ENCODE results near the gene IRS4. TPM values are rescaled to one million over a fixed set of nuclear protein-coding genes. Genes with fewer than 3 reads are reported as not detected.

IRS4 gene
- total RNA-seq, 1 donor from 2014 or later = not detected

DNA sequence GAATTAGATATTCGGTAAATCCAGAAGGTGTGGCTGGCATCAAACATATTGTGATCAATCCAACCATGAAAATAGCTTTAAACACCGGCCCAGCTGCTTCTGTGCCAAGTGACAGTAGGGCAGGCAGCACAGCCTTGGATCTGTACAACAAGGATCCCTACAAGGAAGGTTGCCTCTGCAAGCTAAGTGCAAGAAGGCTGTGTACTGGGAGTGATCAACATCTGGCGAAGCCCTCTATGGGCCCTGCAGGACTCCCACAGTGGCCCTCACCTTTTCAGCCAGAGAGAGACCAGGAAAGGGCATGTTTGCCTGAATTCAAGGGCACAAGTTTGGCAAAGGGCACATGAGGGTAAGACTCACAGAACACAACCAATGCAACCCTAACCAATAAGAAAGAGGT lies 9.6 kb downstream of the IRS4 start:
- peaks cover 6% of the 10 kb centered on the region for H3K27me3 ChIP-seq (ENCODE audit: control insufficient read depth, insufficient read depth, low read length)
- DNase-seq (ENCODE audit: low read depth) (no peak), FAIRE-seq (no peak)
- TF ChIP-seq, protein P1, sequence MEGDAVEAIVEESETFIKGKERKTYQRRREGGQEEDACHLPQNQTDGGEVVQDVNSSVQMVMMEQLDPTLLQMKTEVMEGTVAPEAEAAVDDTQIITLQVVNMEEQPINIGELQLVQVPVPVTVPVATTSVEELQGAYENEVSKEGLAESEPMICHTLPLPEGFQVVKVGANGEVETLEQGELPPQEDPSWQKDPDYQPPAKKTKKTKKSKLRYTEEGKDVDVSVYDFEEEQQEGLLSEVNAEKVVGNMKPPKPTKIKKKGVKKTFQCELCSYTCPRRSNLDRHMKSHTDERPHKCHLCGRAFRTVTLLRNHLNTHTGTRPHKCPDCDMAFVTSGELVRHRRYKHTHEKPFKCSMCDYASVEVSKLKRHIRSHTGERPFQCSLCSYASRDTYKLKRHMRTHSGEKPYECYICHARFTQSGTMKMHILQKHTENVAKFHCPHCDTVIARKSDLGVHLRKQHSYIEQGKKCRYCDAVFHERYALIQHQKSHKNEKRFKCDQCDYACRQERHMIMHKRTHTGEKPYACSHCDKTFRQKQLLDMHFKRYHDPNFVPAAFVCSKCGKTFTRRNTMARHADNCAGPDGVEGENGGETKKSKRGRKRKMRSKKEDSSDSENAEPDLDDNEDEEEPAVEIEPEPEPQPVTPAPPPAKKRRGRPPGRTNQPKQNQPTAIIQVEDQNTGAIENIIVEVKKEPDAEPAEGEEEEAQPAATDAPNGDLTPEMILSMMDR (IDR thresholded peaks at IDR 0.05; ENCODE audit: insufficient read depth, low read length, severe bottlenecking) = no peak
- no peaks in the 10 kb centered on the region for H3K36me3 ChIP-seq (ENCODE audit: control insufficient read depth, insufficient read depth, low read length)
- no peak overlapping the region for H3K4me3 ChIP-seq (ENCODE audit: low read depth, low read length)

- FAIRE-seq = no peak
- Histone ChIP-seq H3K4me3 (ENCODE audit: low read depth, low read length) (no peak overlapping the region), H3K36me3 (ENCODE audit: control insufficient read depth, insufficient read depth, low read length) (no peaks in the 10 kb centered on the region), H3K27me3 (ENCODE audit: control insufficient read depth, insufficient read depth, low read length) (no peaks in the 10 kb centered on the region)
- no peak for DNase-seq (ENCODE audit: low read depth)
- TF ChIP-seq, protein P1 (IDR thresholded peaks at IDR 0.05; ENCODE audit: insufficient read depth, low read length, severe bottlenecking) = no peak
Measured at GRCh38 chrX:108722561-108722960, 13.8 kb downstream of the IRS4 start.

GRCh38 chrX:108712886-108713285 lies 23.5 kb downstream of the IRS4 start:
- FAIRE-seq = no peak
- no peak for DNase-seq (ENCODE audit: low read depth)
- Histone ChIP-seq H3K36me3 (ENCODE audit: control insufficient read depth, insufficient read depth, low read length) (no peaks in the 10 kb centered on the region), H3K27me3 (ENCODE audit: control insufficient read depth, insufficient read depth, low read length) (no peaks in the 10 kb centered on the region), H3K4me3 (ENCODE audit: low read depth, low read length) (no peak overlapping the region)
- TF ChIP-seq, protein P1 (IDR thresholded peaks at IDR 0.05; ENCODE audit: insufficient read depth, low read length, severe bottlenecking) = no peak

- Histone ChIP-seq H3K27me3 (ENCODE audit: control insufficient read depth, insufficient read depth, low read length) (no peaks in the 10 kb centered on the region), H3K36me3 (ENCODE audit: control insufficient read depth, insufficient read depth, low read length) (no peaks in the 10 kb centered on the region), H3K4me3 (ENCODE audit: low read depth, low read length) (no peak overlapping the region)
- FAIRE-seq (no peak), DNase-seq (ENCODE audit: low read depth) (peak; percentile 78)
- TF ChIP-seq, protein P1 (IDR thresholded peaks at IDR 0.05; ENCODE audit: insufficient read depth, low read length, severe bottlenecking) = no peak
Measured at GRCh38 chrX:108704839-108705238, 31.5 kb downstream of the IRS4 start.

- Histone ChIP-seq H3K4me3 (ENCODE audit: low read depth, low read length) (no peak overlapping the region), H3K27me3 (ENCODE audit: control insufficient read depth, insufficient read depth, low read length) (no peaks in the 10 kb centered on the region), H3K36me3 (ENCODE audit: control insufficient read depth, insufficient read depth, low read length) (no peaks in the 10 kb centered on the region)
- TF ChIP-seq, protein P1 (IDR thresholded peaks at IDR 0.05; ENCODE audit: insufficient read depth, low read length, severe bottlenecking) = no peak
- FAIRE-seq = no peak
- DNase-seq (ENCODE audit: low read depth) = no peak
Measured at GRCh38 chrX:108702530-108702929, 33.8 kb downstream of the IRS4 start.

DNA sequence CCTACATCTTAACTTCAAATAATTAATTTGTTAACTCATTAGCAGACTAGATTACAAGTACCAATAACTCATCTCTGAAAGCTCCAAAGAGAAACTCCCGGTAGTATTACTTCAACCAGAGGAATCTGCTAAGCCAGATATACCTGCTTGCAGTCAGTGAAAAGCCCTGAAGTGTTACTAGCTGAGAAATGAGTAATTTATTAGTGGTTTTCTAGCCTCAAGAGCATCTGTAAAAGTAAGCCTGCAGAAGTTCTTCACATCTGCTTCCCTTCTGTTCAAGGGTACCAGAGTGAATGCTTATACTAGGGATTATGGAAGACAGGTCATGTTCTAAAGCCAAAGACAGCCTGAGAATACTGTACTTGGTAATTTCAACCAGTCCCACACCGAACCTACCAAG lies 34.7 kb downstream of the IRS4 start:
- Histone ChIP-seq H3K27me3 (ENCODE audit: control insufficient read depth, insufficient read depth, low read length) (no peaks in the 10 kb centered on the region), H3K4me3 (ENCODE audit: low read depth, low read length) (no peak overlapping the region), H3K36me3 (ENCODE audit: control insufficient read depth, insufficient read depth, low read length) (no peaks in the 10 kb centered on the region)
- no peak for FAIRE-seq
- TF ChIP-seq, protein P1 (IDR thresholded peaks at IDR 0.05; ENCODE audit: insufficient read depth, low read length, severe bottlenecking) = no peak
- DNase-seq (ENCODE audit: low read depth) = peak; percentile 8
